ENCODE data around the gene LHX4. TPM values are rescaled to one million over a fixed set of nuclear protein-coding genes. Genes with fewer than 3 reads are reported as not detected.

LHX4 gene
- total and polyA plus RNA-seq, 3 experiments from 2014 or later, result 0.08 TPM; not detected in 2

DNA sequence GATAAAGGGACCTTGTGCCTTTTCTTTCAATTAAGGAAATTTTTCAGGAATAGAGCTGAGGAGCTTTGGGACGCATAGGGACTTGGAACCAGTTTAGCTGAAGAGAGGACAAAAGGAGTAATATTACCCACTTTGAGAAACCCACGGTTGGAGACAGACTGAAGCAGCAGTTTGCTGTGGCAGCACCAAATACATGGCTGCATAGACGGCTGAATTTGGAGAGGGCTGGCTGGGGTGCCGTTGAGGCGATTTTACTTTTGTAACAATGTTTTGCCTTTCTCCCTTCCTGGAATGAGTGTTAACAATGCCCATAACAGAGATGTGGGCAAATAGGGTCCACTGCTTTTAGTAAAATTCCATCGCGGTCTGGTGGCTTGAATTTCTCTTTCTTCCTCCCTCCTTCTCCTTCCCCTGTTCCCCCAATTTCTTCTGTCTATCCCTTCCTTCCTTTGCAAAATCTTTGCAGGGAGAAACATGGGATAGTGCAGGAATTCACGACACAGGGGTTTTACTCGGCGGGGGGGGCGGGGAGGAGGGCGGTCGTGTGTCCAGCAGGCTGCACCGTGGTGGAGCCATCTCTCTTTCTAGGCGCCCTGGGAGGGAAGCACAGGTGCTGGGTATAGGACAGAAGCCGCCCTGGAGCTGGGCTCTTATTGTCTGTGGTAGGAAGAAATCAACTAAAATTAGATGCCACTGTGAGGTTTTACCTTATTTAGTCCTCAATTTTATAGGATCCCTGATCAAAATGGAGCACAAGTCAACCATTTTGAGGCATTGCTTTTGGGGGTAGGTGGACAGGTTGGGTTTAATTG, 6.8 kb downstream of the LHX4 start:
- Histone ChIP-seq H3K27ac (ENCODE audit: low read depth, low read length) (no peak overlapping the region), H3K4me1 (ENCODE audit: insufficient read depth, low read length) (peaks cover 4% of the 10 kb centered on the region), H3K27me3 (ENCODE audit: insufficient read depth, low read length, poor library complexity, severe bottlenecking) (peaks cover 81% of the 10 kb centered on the region), H3K9me3 (ENCODE audit: low read length) (no peaks in the 10 kb centered on the region), H3K4me3 (ENCODE audit: low read length) (no peak overlapping the region), H3K36me3 (ENCODE audit: insufficient read depth, low read length) (no peaks in the 10 kb centered on the region)
- Mint-ChIP-seq H3K4me3 (no peak overlapping the region), H3K36me3 (no peaks in the 10 kb centered on the region), H3K27ac (peak overlapping the region in 1 of 8 donors; percentile 4), H3K9me3 (no peaks in the 10 kb centered on the region), H3K4me1 (peaks cover 21 to 43% (median 31%) of the 10 kb centered on the region in 3 donors), H3K27me3 (peaks cover 75 to 95% of the 10 kb centered on the region in 2 donors)
- POLR2A ChIA-PET, result no interaction called here
- DNase-seq, result no peak
- CTCF ChIA-PET, result no interaction called here

DNA sequence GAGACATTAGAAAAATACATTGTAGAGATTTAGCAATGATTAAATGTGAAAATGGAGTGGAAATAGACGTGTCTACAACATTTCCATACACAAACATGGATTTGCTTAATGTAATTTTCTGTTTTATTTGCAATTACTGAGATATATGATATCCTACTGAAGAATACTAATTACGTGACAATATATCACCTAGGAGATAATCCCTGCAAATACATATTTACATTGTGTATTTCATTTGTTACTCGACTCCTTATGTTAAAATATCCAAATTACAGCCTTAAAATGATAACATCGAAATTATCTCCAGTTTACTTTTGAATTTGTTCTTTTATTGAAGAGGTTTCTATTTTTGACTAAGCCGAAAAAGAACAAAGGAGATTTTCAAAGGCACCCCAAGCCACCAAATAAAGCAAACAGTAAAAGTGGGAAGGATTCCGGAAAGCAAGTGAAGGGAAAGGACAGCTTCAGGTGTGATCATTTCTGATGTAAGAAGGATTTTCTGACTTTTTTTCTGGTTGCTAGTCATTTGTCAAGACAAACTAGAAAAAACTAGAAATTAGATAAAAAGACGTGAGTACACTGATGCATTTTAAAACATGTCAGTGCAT, 7.9 kb downstream of the LHX4 start:
- ChIA-PET POLR2A (no interaction called here), CTCF (no interaction called here)
- Mint-ChIP-seq H3K9me3 (no peaks in the 10 kb centered on the region), H3K4me3 (no peak overlapping the region), H3K36me3 (no peaks in the 10 kb centered on the region), H3K4me1 (peaks cover 16 to 35% (median 26%) of the 10 kb centered on the region in 3 donors), H3K27ac (no peak overlapping the region), H3K27me3 (peaks cover 71 to 92% of the 10 kb centered on the region in 2 donors)
- Histone ChIP-seq H3K27ac (ENCODE audit: low read depth, low read length) (no peak overlapping the region), H3K9me3 (ENCODE audit: low read length) (no peaks in the 10 kb centered on the region), H3K36me3 (ENCODE audit: insufficient read depth, low read length) (no peaks in the 10 kb centered on the region), H3K4me1 (ENCODE audit: insufficient read depth, low read length) (no peaks in the 10 kb centered on the region), H3K4me3 (ENCODE audit: low read length) (no peak overlapping the region), H3K27me3 (ENCODE audit: insufficient read depth, low read length, poor library complexity, severe bottlenecking) (peaks cover 70% of the 10 kb centered on the region)
- DNase-seq, result no peak

DNA sequence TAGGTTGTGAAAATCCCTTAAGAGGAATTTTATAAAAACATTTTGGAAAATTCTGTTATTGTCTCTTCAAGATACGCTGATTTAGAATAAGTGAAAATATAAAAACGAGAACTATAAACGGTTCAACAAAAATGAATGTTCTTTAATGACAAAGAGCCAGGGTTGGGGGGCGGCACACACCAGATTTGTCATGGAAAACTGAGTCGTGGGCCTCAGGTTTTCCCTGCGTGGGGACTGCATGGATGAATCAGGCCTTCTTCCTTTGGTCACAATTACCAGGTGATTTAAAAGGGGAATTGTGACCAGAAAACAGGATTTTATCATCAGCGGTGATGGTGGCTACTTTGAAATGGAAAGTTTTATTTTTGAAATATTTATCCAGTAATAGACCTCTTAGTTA, 8.6 kb downstream of the LHX4 start:
- Mint-ChIP-seq H3K36me3 (no peaks in the 10 kb centered on the region), H3K4me3 (no peak overlapping the region), H3K9me3 (no peaks in the 10 kb centered on the region), H3K27me3 (peaks cover 70 to 87% of the 10 kb centered on the region in 2 donors), H3K4me1 (peaks cover 16 to 30% (median 26%) of the 10 kb centered on the region in 3 donors), H3K27ac (no peak overlapping the region)
- DNase-seq, result no peak
- no peaks in the 10 kb centered on the region for H3K9me3 ChIP-seq (ENCODE audit: low read length)
- H3K36me3 ChIP-seq (ENCODE audit: insufficient read depth, low read length), result no peaks in the 10 kb centered on the region
- no peaks in the 10 kb centered on the region for H3K4me1 ChIP-seq (ENCODE audit: insufficient read depth, low read length)
- POLR2A ChIA-PET, result no interaction called here
- no peak overlapping the region for H3K27ac ChIP-seq (ENCODE audit: low read depth, low read length)
- H3K4me3 ChIP-seq (ENCODE audit: low read length), result no peak overlapping the region
- CTCF ChIA-PET, result no interaction called here
- H3K27me3 ChIP-seq (ENCODE audit: insufficient read depth, low read length, poor library complexity, severe bottlenecking), result peaks cover 68% of the 10 kb centered on the region

DNA sequence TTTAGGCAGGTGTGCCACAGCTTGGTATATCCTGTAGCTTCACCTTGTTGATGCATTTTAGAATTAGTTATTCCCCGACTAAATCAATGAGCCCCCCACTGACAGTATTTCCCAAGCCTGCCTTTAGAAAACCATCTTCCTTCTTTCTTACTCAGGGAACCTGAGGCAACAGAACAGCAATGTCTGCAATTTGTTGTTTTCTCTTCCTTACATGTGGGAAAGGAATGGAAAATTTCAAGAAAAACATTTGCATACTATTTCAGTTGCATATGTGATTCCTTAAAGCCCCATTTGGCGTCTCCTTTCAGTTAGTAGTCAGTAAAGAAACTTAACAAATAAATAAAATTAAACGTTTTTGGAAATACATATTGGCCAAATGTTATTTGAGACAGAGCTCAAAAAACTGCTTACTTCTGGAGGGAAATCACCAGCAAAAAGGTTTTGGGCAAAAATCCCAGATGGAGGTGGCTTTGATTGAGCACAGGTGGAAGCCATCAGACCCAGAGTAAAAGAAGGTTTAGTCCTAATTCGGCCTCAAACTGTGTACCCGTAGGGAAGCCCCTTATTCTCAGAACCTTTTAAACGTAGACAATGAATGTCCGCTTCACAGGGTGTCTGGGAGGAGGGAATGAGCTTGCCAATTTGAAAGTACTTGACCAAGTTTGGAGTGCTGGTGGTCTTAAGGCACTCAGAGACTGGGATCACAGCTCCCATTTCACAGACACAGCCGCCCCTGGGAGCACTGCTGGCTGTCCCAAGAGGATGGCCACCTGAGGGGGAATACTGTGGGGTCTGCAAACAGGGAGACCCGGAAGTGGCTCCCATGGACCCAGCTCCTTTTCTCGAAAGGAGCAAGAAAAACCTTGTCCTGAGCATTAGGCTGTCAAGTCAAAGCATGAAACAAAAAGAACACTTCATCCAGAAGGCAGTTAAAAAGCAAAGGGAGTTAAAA, 9.4 kb downstream of the LHX4 start:
- Mint-ChIP-seq H3K27ac (no peak overlapping the region), H3K4me1 (peaks cover 10 to 22% (median 19%) of the 10 kb centered on the region in 3 donors), H3K4me3 (no peak overlapping the region), H3K9me3 (no peaks in the 10 kb centered on the region), H3K36me3 (no peaks in the 10 kb centered on the region), H3K27me3 (peaks cover 64 to 87% of the 10 kb centered on the region in 2 donors)
- H3K27ac ChIP-seq (ENCODE audit: low read depth, low read length), result no peak overlapping the region
- no peaks in the 10 kb centered on the region for H3K9me3 ChIP-seq (ENCODE audit: low read length)
- ChIA-PET CTCF (no interaction called here), POLR2A (no interaction called here)
- H3K4me1 ChIP-seq (ENCODE audit: insufficient read depth, low read length), result no peaks in the 10 kb centered on the region
- H3K27me3 ChIP-seq (ENCODE audit: insufficient read depth, low read length, poor library complexity, severe bottlenecking), result peaks cover 65% of the 10 kb centered on the region
- no peak overlapping the region for H3K4me3 ChIP-seq (ENCODE audit: low read length)
- no peak for DNase-seq
- no peaks in the 10 kb centered on the region for H3K36me3 ChIP-seq (ENCODE audit: insufficient read depth, low read length)

DNA sequence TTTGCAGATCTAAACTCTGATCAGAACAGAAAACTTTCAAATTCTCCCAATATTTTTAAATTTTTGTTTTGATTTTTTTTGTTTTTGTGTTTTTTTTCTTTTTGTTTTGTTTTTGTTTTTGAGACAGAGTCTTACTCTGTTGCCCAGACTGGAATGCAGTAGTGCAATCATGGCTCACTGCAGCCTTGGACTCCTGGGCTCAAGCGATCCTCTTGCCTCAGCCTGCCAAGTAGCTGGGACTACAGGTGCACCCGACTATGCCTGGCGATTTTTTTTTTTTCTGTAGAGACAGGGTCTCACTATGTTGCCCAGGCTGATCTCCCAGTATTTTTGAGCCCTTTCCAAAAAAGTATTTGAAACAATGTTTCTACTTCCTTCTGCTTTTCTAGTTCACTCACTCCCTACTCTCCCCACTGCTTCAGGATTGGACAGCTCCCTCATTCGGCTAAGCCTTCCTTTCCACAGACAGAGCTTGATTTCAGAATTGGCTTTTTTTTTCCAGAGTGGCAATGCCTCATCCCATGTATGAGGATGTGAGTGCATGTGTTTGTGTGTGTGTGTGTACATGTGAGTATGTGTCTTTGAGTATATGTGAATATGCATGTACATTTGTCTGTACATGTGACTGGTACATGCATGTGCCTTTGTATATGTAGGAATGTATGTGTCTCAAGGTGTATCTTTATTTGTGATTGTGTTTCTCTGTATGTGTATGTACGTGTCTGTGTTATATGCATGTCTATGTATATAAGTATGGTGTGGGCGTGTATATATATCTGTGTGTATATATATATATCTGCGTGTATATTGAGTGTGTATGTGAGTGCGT, 11.9 kb downstream of the LHX4 start:
- H3K9me3 Mint-ChIP-seq, result no peaks in the 10 kb centered on the region
- peaks cover 40% of the 10 kb centered on the region for H3K27me3 ChIP-seq (ENCODE audit: insufficient read depth, low read length, poor library complexity, severe bottlenecking)
- no peaks in the 10 kb centered on the region for H3K36me3 ChIP-seq (ENCODE audit: insufficient read depth, low read length)
- no peak overlapping the region for H3K4me3 Mint-ChIP-seq
- H3K4me1 Mint-ChIP-seq, result peaks cover 0 to 5% (median 0%) of the 10 kb centered on the region in 3 donors
- H3K9me3 ChIP-seq (ENCODE audit: low read length), result no peaks in the 10 kb centered on the region
- H3K27me3 Mint-ChIP-seq, result peaks cover 50 to 76% of the 10 kb centered on the region in 2 donors
- no peaks in the 10 kb centered on the region for H3K36me3 Mint-ChIP-seq
- no peak overlapping the region for H3K27ac Mint-ChIP-seq
- ChIA-PET POLR2A (no interaction called here), CTCF (no interaction called here)
- H3K4me3 ChIP-seq (ENCODE audit: low read length), result no peak overlapping the region
- H3K27ac ChIP-seq (ENCODE audit: low read depth, low read length), result no peak overlapping the region
- no peaks in the 10 kb centered on the region for H3K4me1 ChIP-seq (ENCODE audit: insufficient read depth, low read length)
- DNase-seq, result no peak

DNA sequence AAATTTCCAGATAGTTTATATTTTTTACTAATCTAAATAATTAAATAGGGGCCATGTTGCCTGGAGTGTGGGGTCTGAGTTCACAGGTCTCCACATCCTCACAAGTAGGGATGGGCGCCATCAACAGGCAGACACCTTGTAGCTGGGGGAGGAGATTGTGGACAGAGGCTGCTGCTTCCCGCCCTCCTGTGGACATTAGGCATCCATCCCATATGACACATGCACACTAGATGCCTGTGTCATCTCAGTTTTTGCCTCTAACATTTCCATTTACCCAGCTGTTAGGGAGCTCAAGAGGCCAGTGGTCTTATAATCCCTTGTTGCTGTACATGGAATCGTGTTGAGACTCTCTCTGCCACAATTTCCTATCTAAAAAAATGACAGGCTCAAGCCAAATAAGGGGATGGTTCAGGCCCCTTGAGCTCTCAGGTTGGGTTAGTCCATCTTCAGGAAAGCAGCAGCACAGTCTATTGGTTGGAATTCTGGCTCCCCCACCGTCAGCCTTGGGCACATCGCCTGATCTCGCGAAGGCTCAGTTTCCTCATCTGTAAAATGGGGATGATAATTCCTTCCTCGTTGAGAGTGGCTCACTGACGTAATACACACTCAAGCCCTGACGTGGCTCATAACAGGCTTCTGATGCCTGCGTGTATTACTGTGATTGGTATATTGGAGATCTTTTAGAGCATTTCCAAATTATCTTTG, 13.6 kb downstream of the LHX4 start:
- DNase-seq, result no peak
- ChIA-PET POLR2A (no interaction called here), CTCF (no interaction called here)
- peaks cover 25% of the 10 kb centered on the region for H3K27me3 ChIP-seq (ENCODE audit: insufficient read depth, low read length, poor library complexity, severe bottlenecking)
- H3K27me3 Mint-ChIP-seq, result peaks cover 36 to 60% of the 10 kb centered on the region in 2 donors
- no peaks in the 10 kb centered on the region for H3K36me3 ChIP-seq (ENCODE audit: insufficient read depth, low read length)
- H3K4me3 Mint-ChIP-seq, result no peak overlapping the region
- H3K36me3 Mint-ChIP-seq, result no peaks in the 10 kb centered on the region
- no peaks in the 10 kb centered on the region for H3K4me1 ChIP-seq (ENCODE audit: insufficient read depth, low read length)
- no peaks in the 10 kb centered on the region for H3K9me3 ChIP-seq (ENCODE audit: low read length)
- no peak overlapping the region for H3K4me3 ChIP-seq (ENCODE audit: low read length)
- H3K4me1 Mint-ChIP-seq, result no peaks in the 10 kb centered on the region
- H3K27ac Mint-ChIP-seq, result no peak overlapping the region
- H3K27ac ChIP-seq (ENCODE audit: low read depth, low read length), result no peak overlapping the region
- no peaks in the 10 kb centered on the region for H3K9me3 Mint-ChIP-seq

DNA sequence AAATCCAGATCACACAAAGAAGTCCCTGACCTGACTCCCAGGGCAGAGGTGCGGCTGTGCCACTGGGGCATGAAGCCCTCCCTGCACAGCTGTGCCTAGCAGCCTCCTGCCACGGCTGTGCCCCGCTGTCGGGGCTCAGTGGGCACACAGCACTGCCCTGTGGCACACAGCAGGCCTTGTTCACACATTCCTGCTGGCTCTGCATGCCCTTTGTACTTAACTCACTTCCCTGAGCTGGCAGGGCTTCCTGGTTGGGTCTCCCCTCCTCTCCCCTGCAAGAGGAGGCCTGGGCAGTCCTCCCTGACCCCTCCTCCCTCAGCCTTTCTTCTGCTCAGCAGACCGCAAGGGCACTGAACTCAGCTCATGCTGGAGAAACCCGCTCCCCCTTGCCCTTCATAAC, 14.8 kb downstream of the LHX4 start:
- Mint-ChIP-seq H3K36me3 (no peaks in the 10 kb centered on the region), H3K9me3 (no peaks in the 10 kb centered on the region), H3K27ac (no peak overlapping the region), H3K4me1 (peaks cover 0 to 3% (median 0%) of the 10 kb centered on the region in 3 donors), H3K27me3 (peaks cover 27 to 60% of the 10 kb centered on the region in 2 donors), H3K4me3 (no peak overlapping the region)
- POLR2A ChIA-PET, result no interaction called here
- H3K4me1 ChIP-seq (ENCODE audit: insufficient read depth, low read length), result no peaks in the 10 kb centered on the region
- H3K9me3 ChIP-seq (ENCODE audit: low read length), result no peaks in the 10 kb centered on the region
- peaks cover 13% of the 10 kb centered on the region for H3K27me3 ChIP-seq (ENCODE audit: insufficient read depth, low read length, poor library complexity, severe bottlenecking)
- no peaks in the 10 kb centered on the region for H3K36me3 ChIP-seq (ENCODE audit: insufficient read depth, low read length)
- no peak overlapping the region for H3K27ac ChIP-seq (ENCODE audit: low read depth, low read length)
- CTCF ChIA-PET, result no interaction called here
- no peak for DNase-seq
- H3K4me3 ChIP-seq (ENCODE audit: low read length), result no peak overlapping the region

All from CD8-positive, alpha-beta memory T cell (primary cell).